LNCaP clone FGC (cell line): ENCODE data around the gene TANGO6.

Experiments used
- DNase-seq: peaks from one replicate; pipeline ENCODE4 v3.0.0-alpha.2; 2011; ENCODE audit warnings: low read depth
- H3K4me3 ChIP-seq: 2 replicates; pipeline ENCODE4 v1.5.1; 2011; ENCODE audit warnings: mild to moderate bottlenecking, low read depth, low read length, control low read depth
- CTCF ChIP-seq: IDR thresholded peaks from 2 replicates; pipeline ENCODE4 v1.5.1; 2012; ENCODE audit warnings: mild to moderate bottlenecking; ENCODE audit not compliant: control insufficient read depth, insufficient read depth; ENCODE audit errors: extremely low read depth

TANGO6 gene

DNA sequence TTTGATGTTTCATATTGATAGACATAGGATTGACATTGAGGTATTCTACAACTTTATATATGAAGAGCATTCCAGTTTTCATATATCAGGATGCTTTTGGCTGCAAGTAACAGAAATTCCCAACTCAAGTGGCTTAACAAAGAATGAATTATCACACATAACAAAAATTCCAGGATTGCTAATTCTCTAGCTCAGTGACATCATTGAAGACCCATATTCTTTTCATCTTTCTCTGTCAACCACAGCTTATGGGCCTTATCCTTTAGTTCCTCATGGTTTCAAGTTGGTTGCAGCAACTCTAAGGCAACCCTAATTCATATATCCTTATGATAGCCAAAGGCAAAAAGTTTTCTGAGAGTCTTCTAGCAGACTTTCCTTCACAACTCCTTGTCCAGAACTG lies 170.7 kb downstream of the TANGO6 start:
- no peak for TF ChIP-seq CTCF
- no peak overlapping the region for H3K4me3 ChIP-seq
- DNase-seq: no peak

GRCh38 chr16:69014811-69015210 lies 171.5 kb downstream of the TANGO6 start:
- no peak for TF ChIP-seq CTCF
- no peak overlapping the region for H3K4me3 ChIP-seq
- DNase-seq: no peak

GRCh38 chr16:69017036-69017783 lies 173.9 kb downstream of the TANGO6 start:
- TF ChIP-seq CTCF: no peak
- H3K4me3 ChIP-seq: no peak overlapping the region
- peak; percentile 33 for DNase-seq

- DNase-seq: no peak
- no peak for TF ChIP-seq CTCF
- H3K4me3 ChIP-seq: no peak overlapping the region
These were observed 176.5 kb downstream of the TANGO6 start for GRCh38 chr16:69019811-69020210.

GRCh38 chr16:69029121-69029520 lies 185.8 kb downstream of the TANGO6 start:
- H3K4me3 ChIP-seq: no peak overlapping the region
- DNase-seq: no peak

DNA sequence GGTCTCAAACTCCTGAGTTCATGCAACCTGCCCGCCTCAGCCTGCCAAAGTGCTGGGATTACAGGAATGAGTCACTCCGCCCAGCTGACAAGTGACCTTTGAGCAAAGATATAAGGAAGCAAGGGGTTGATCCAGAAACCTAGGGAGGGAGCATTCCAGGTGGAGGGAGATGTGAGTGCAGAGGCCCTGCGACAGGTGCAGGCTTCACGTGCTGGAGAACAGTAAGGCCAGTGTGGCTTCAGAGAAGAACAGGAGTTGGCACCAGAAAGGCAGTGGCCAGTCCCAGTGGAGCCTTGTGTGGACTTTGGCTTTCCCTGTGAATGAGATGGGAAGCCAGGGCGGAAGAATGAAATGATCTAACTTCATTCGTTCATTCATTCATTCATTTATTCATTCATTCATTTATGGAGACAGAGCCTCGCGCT lies 188.6 kb downstream of the TANGO6 start:
- no peak overlapping the region for H3K4me3 ChIP-seq
- no peak for DNase-seq
- TF ChIP-seq CTCF: no peak

More at GRCh38 chr16:69029121-69029520, 185.8 kb downstream of the TANGO6 start:
- no peak for TF ChIP-seq CTCF
